ENCODE measurements around the gene ATG2B.

The ATG2B gene

GRCh38 chr14:96274122-96274521 is 89.0 kb downstream of the ATG2B start:
- DNase-seq (ENCODE audit: low read depth in 2 of 3, low spot score in 1 of 3) = no peak

GRCh38 chr14:96273629-96274028 is 89.5 kb downstream of the ATG2B start:
- no peak for DNase-seq (ENCODE audit: low read depth in 2 of 3, low spot score in 1 of 3)

- DNase-seq (ENCODE audit: low read depth in 2 of 3, low spot score in 1 of 3) = no peak
These were observed 90.2 kb downstream of the ATG2B start for GRCh38 chr14:96272777-96273473.

GRCh38 chr14:96271421-96271762 is 91.7 kb downstream of the ATG2B start:
- DNase-seq (ENCODE audit: low read depth in 2 of 3, low spot score in 1 of 3) = no peak

- DNase-seq (ENCODE audit: low read depth in 2 of 3, low spot score in 1 of 3) = no peak
These were observed 92.3 kb downstream of the ATG2B start for GRCh38 chr14:96270565-96271420.

GRCh38 chr14:96269359-96269710 is 93.8 kb downstream of the ATG2B start:
- no peak for DNase-seq (ENCODE audit: low read depth in 2 of 3, low spot score in 1 of 3)

GRCh38 chr14:96268431-96269358 is 94.4 kb downstream of the ATG2B start:
- DNase-seq (ENCODE audit: low read depth in 2 of 3, low spot score in 1 of 3) = no peak

- no peak for DNase-seq (ENCODE audit: low read depth in 2 of 3, low spot score in 1 of 3)
These were observed 95.2 kb downstream of the ATG2B start for GRCh38 chr14:96267916-96268315.

GRCh38 chr14:96267336-96267735 is 95.8 kb downstream of the ATG2B start:
- DNase-seq (ENCODE audit: low read depth in 2 of 3, low spot score in 1 of 3) = no peak

GRCh38 chr14:96265383-96266095 is 97.6 kb downstream of the ATG2B start:
- DNase-seq (ENCODE audit: low read depth in 2 of 3, low spot score in 1 of 3) = no peak

GRCh38 chr14:96264853-96265252 is 98.3 kb downstream of the ATG2B start:
- no peak for DNase-seq (ENCODE audit: low read depth in 2 of 3, low spot score in 1 of 3)

GRCh38 chr14:96264200-96264553 is 99.0 kb downstream of the ATG2B start:
- no peak for DNase-seq (ENCODE audit: low read depth in 2 of 3, low spot score in 1 of 3)

- no peak for DNase-seq (ENCODE audit: low read depth in 2 of 3, low spot score in 1 of 3)
These were observed 99.6 kb downstream of the ATG2B start for GRCh38 chr14:96263347-96264199.

- DNase-seq (ENCODE audit: low read depth in 2 of 3, low spot score in 1 of 3) = no peak
These were observed 101.1 kb downstream of the ATG2B start for GRCh38 chr14:96261772-96262655.

- DNase-seq (ENCODE audit: low read depth in 2 of 3, low spot score in 1 of 3) = no peak
These were observed 102.1 kb downstream of the ATG2B start for GRCh38 chr14:96261053-96261452.

- DNase-seq (ENCODE audit: low read depth in 2 of 3, low spot score in 1 of 3) = no peak
These were observed 102.8 kb downstream of the ATG2B start for GRCh38 chr14:96260341-96260821.

GRCh38 chr14:96257900-96258299 is 105.2 kb downstream of the ATG2B start:
- no peak for DNase-seq (ENCODE audit: low read depth in 2 of 3, low spot score in 1 of 3)

- no peak for DNase-seq (ENCODE audit: low read depth in 2 of 3, low spot score in 1 of 3)
These were observed 106.1 kb downstream of the ATG2B start for GRCh38 chr14:96257056-96257455.

GRCh38 chr14:96256407-96256806 is 106.7 kb downstream of the ATG2B start:
- no peak for DNase-seq (ENCODE audit: low read depth in 2 of 3, low spot score in 1 of 3)
